Esophagus mucosa (tissue), 1 donor: ENCODE measurements around the gene PLCH1. TPM values are rescaled to one million over a fixed set of nuclear protein-coding genes. Genes with fewer than 3 reads are reported as not detected.
"Not testable (repeated sequence)": the region's sequence is repeated elsewhere in the genome, so short reads cannot be mapped to it uniquely, and the experiment has no call there.

Source experiments
- ATAC-seq: fragments of 200-7000 bp; cut with Tn5 transposase; one replicate; pipeline ENCODE4 v1.9.1; 2020
- total RNA-seq: library from RNA; stranded (reverse); gene quantifications from one replicate; pipeline ENCODE4 v1.2.4, GENCODE V29; 2023
- donor health status: DM: yes; HTN: yes; CAD: no.

The PLCH1 gene
- total RNA-seq, 1 donor from 2014 or later: 0.40 TPM

GRCh38 chr3:155640098-155640497, 104.8 kb downstream of the PLCH1 start:
- ATAC-seq: no peak

GRCh38 chr3:155639462-155640055, 105.3 kb downstream of the PLCH1 start:
- no peak for ATAC-seq

- ATAC-seq: not testable (repeated sequence)
Measured at GRCh38 chr3:155638461-155638860, 106.4 kb downstream of the PLCH1 start.

- ATAC-seq: no peak
Measured at GRCh38 chr3:155637567-155637966, 107.3 kb downstream of the PLCH1 start.

- no peak for ATAC-seq
Measured at GRCh38 chr3:155635056-155635455, 109.8 kb downstream of the PLCH1 start.

GRCh38 chr3:155634121-155634719, 110.7 kb downstream of the PLCH1 start:
- no peak for ATAC-seq

GRCh38 chr3:155631323-155632019, 113.4 kb downstream of the PLCH1 start:
- ATAC-seq: no peak

- ATAC-seq: no peak
Measured at GRCh38 chr3:155629556-155629955, 115.3 kb downstream of the PLCH1 start.

GRCh38 chr3:155629056-155629455, 115.8 kb downstream of the PLCH1 start:
- ATAC-seq: no peak

- not testable (repeated sequence) for ATAC-seq
Measured at GRCh38 chr3:155622647-155623046, 122.2 kb downstream of the PLCH1 start.

- ATAC-seq: not testable (repeated sequence)
Measured at GRCh38 chr3:155620552-155620951, 124.3 kb downstream of the PLCH1 start.

GRCh38 chr3:155619118-155619915, 125.6 kb downstream of the PLCH1 start:
- no peak for ATAC-seq

GRCh38 chr3:155618543-155618942, 126.3 kb downstream of the PLCH1 start:
- ATAC-seq: no peak

- no peak for ATAC-seq
Measured at GRCh38 chr3:155617346-155617925, 127.4 kb downstream of the PLCH1 start.

- not testable (repeated sequence) for ATAC-seq
Measured at GRCh38 chr3:155615141-155615540, 129.7 kb downstream of the PLCH1 start.

GRCh38 chr3:155614410-155614809, 130.5 kb downstream of the PLCH1 start:
- ATAC-seq: not testable (repeated sequence)

- no peak for ATAC-seq
Measured at GRCh38 chr3:155611456-155611855, 133.4 kb downstream of the PLCH1 start.

- ATAC-seq: no peak
Measured at GRCh38 chr3:155609586-155609985, 135.3 kb downstream of the PLCH1 start.

- ATAC-seq: no peak
Measured at GRCh38 chr3:155608228-155608920, 136.5 kb downstream of the PLCH1 start.

GRCh38 chr3:155607761-155608160, 137.1 kb downstream of the PLCH1 start:
- no peak for ATAC-seq

GRCh38 chr3:155605571-155605970, 139.3 kb downstream of the PLCH1 start:
- ATAC-seq: no peak

- ATAC-seq: no peak
Measured at GRCh38 chr3:155604967-155605366, 139.9 kb downstream of the PLCH1 start.
